GM18520 (cell line): ENCODE data around the gene MDP1.

Experiments used
- ATAC-seq: cut with Tn5 transposase; IDR thresholded peaks from one replicate; pipeline ENCODE4 v1.9.1; 2021; ENCODE audit not compliant: unreplicated experiment

MDP1 gene

GRCh38 chr14:24182110-24182882 lies 33.6 kb downstream of the MDP1 start:
- no peak for ATAC-seq

GRCh38 chr14:24181371-24182077 lies 34.3 kb downstream of the MDP1 start:
- no peak for ATAC-seq

- no peak for ATAC-seq
These were observed 35.7 kb downstream of the MDP1 start for GRCh38 chr14:24179961-24180796.

GRCh38 chr14:24179294-24179960 lies 36.4 kb downstream of the MDP1 start:
- ATAC-seq = no peak

- no peak for ATAC-seq
These were observed 37.3 kb downstream of the MDP1 start for GRCh38 chr14:24178399-24179178.

GRCh38 chr14:24177891-24178290 lies 38.0 kb downstream of the MDP1 start:
- no peak for ATAC-seq

- ATAC-seq = no peak
These were observed 38.6 kb downstream of the MDP1 start for GRCh38 chr14:24177041-24177825.

- ATAC-seq = no peak
These were observed 39.3 kb downstream of the MDP1 start for GRCh38 chr14:24176599-24176998.

GRCh38 chr14:24172871-24173281 lies 43.0 kb downstream of the MDP1 start:
- ATAC-seq = no peak

- no peak for ATAC-seq
These were observed 43.5 kb downstream of the MDP1 start for GRCh38 chr14:24172261-24172860.

GRCh38 chr14:24171422-24172260 lies 44.2 kb downstream of the MDP1 start, which contains the start of gene REC8:
REC8 (plus strand) TSS chr14:24172080; CDS start chr14:24172553, 473 bp downstream.
- ATAC-seq = peak; percentile 51

- ATAC-seq = no peak
These were observed 48.3 kb downstream of the MDP1 start for GRCh38 chr14:24167469-24168114.

- no peak for ATAC-seq
These were observed 50.1 kb downstream of the MDP1 start for GRCh38 chr14:24165785-24166184.

- no peak for ATAC-seq
These were observed 51.3 kb downstream of the MDP1 start for GRCh38 chr14:24164518-24164991.
